C4-2B (cell line): ENCODE data around the gene THADA.

Experiments
- CTCF ChIP-seq: fragments of 450-650 bp; conservative IDR thresholded peaks from 2 replicates; pipeline ENCODE4 v1.5.1; 2017; ENCODE audit warnings: mild to moderate bottlenecking
- ZFX ChIP-seq: fragments of 450-650 bp; IDR thresholded peaks from 2 replicates; pipeline ENCODE4 v1.6.1; 2017

GRCh38 chr2:43325107-43325811, 270.6 kb downstream of the THADA start:
- TF ChIP-seq CTCF = no peak
- TF ChIP-seq ZFX = no peak
